GM19351 (cell line): ENCODE data around the gene TMEM239.
"Not testable (repeated sequence)": the region's sequence is repeated elsewhere in the genome, so short reads cannot be mapped to it uniquely, and the experiment has no call there.

Experiments used
- ATAC-seq: cut with Tn5 transposase; IDR thresholded peaks from one replicate; pipeline ENCODE4 v1.9.1; 2021; ENCODE audit warnings: mild to moderate bottlenecking, moderate library complexity; ENCODE audit not compliant: unreplicated experiment

TMEM239 gene

GRCh38 chr20:2799688-2800520 lies 16.3 kb upstream of the TMEM239 start:
- ATAC-seq = no peak

GRCh38 chr20:2800521-2801285 lies 15.5 kb upstream of the TMEM239 start, which contains the start of gene CPXM1:
CPXM1 (minus strand) TSS chr20:2800627; CDS start chr20:2800572, 55 bp downstream.
- ATAC-seq = no peak

- ATAC-seq = no peak
Measured at GRCh38 chr20:2801286-2801728, 14.9 kb upstream of the TMEM239 start.

- ATAC-seq = no peak
Measured at GRCh38 chr20:2804041-2804828, 11.9 kb upstream of the TMEM239 start.

GRCh38 chr20:2804852-2805688 lies 11.1 kb upstream of the TMEM239 start:
- no peak for ATAC-seq

GRCh38 chr20:2805689-2806350 lies 10.3 kb upstream of the TMEM239 start:
- ATAC-seq = no peak

GRCh38 chr20:2806351-2806701 lies 9.8 kb upstream of the TMEM239 start:
- ATAC-seq = no peak

GRCh38 chr20:2807019-2807418 lies 9.1 kb upstream of the TMEM239 start:
- ATAC-seq = no peak

GRCh38 chr20:2807929-2808328 lies 8.2 kb upstream of the TMEM239 start:
- not testable (repeated sequence) for ATAC-seq

GRCh38 chr20:2809690-2810089 lies 6.5 kb upstream of the TMEM239 start:
- ATAC-seq = no peak

GRCh38 chr20:2812189-2812588 lies 4.0 kb upstream of the TMEM239 start:
- ATAC-seq = no peak

GRCh38 chr20:2814076-2814475 lies 2.1 kb upstream of the TMEM239 start:
- ATAC-seq = no peak

GRCh38 chr20:2814587-2815051 lies 1.5 kb upstream of the TMEM239 start, which contains the start of gene C20orf141:
C20orf141 (plus strand) TSS chr20:2814987; CDS start chr20:2815185, 198 bp downstream.
- no peak for ATAC-seq

- no peak for ATAC-seq
Measured at GRCh38 chr20:2815242-2815900, 793 bp upstream of the TMEM239 start.

GRCh38 chr20:2816583-2817340 lies 598 bp downstream of the TMEM239 start:
- no peak for ATAC-seq

GRCh38 chr20:2817341-2817726 lies 1.2 kb downstream of the TMEM239 start:
- no peak for ATAC-seq

GRCh38 chr20:2817891-2818595 lies 1.9 kb downstream of the TMEM239 start:
- no peak for ATAC-seq
